SW480 (cell line): Measurements from ENCODE around the gene NOLC1.

ENCODE experiments used
- DNase-seq: peaks from one replicate; pipeline ENCODE4 v3.0.0-alpha.2; 2016; ENCODE audit warnings: low spot score

Gene NOLC1

GRCh38 chr10:102121739-102122372, 30.3 kb upstream of the NOLC1 start:
- no peak for DNase-seq

GRCh38 chr10:102122450-102122849, 29.7 kb upstream of the NOLC1 start:
- DNase-seq = no peak

GRCh38 chr10:102123223-102123622, 29.0 kb upstream of the NOLC1 start:
- no peak for DNase-seq

- no peak for DNase-seq
Observed at GRCh38 chr10:102131286-102132170, 20.7 kb upstream of the NOLC1 start.

GRCh38 chr10:102132193-102132562, 20.0 kb upstream of the NOLC1 start:
- no peak for DNase-seq

- DNase-seq = peak; percentile 99
Observed at GRCh38 chr10:102132563-102133372, 19.4 kb upstream of the NOLC1 start, which contains the start of gene PPRC1. PPRC1 (plus strand) TSS chr10:102133040; CDS start chr10:102133069, 29 bp downstream.

GRCh38 chr10:102133373-102134195, 18.6 kb upstream of the NOLC1 start:
- DNase-seq = peak; percentile 79

- DNase-seq = no peak
Observed at GRCh38 chr10:102134416-102134815, 17.8 kb upstream of the NOLC1 start.

GRCh38 chr10:102135956-102136526, 16.1 kb upstream of the NOLC1 start:
- DNase-seq = no peak

GRCh38 chr10:102139281-102140110, 12.7 kb upstream of the NOLC1 start:
- DNase-seq = no peak

GRCh38 chr10:102140218-102140617, 12.0 kb upstream of the NOLC1 start:
- no peak for DNase-seq

GRCh38 chr10:102140913-102141540, 11.2 kb upstream of the NOLC1 start:
- no peak for DNase-seq

- DNase-seq = no peak
Observed at GRCh38 chr10:102141583-102142107, 10.5 kb upstream of the NOLC1 start.

- DNase-seq = no peak
Observed at GRCh38 chr10:102146971-102147428, 5.2 kb upstream of the NOLC1 start.

- no peak for DNase-seq
Observed at GRCh38 chr10:102147561-102147960, 4.6 kb upstream of the NOLC1 start.

GRCh38 chr10:102148275-102148674, 3.9 kb upstream of the NOLC1 start:
- DNase-seq = no peak

GRCh38 chr10:102150970-102151773, 1.0 kb upstream of the NOLC1 start:
- peak; percentile 46 for DNase-seq

GRCh38 chr10:102152545-102152890, 329 bp downstream of the NOLC1 start:
- DNase-seq = no peak
